DND-41 (cell line): ENCODE data around the gene CSTB.

ENCODE experiments used
- ATAC-seq: fragments of 200-7000 bp; cut with Tn5 transposase; 3 replicates; pipeline ENCODE4 v1.9.1; 2021; ENCODE audit warnings: low read depth; ENCODE audit not compliant: insufficient read depth
- DNase-seq: peaks from one replicate; pipeline ENCODE4 v3.0.0-alpha.2; 2020
- H2AFZ ChIP-seq: 2 replicates; pipeline ENCODE4 v1.6.0; 2012; ENCODE audit warnings: low read depth, low read length
- H3K27ac ChIP-seq: 2 replicates; pipeline ENCODE4 v1.5.1; 2012; ENCODE audit warnings: low read length, inconsistent platforms
- H3K27me3 ChIP-seq: fragments of 200-600 bp; sonication (generic); 2 replicates; pipeline ENCODE4 v1.6.0; 2012; ENCODE audit warnings: low read length, mild to moderate bottlenecking, inconsistent platforms; ENCODE audit not compliant: insufficient read depth, poor library complexity
- H3K36me3 ChIP-seq: 2 replicates; pipeline ENCODE4 v1.5.1; 2012; ENCODE audit warnings: low read length, inconsistent platforms; ENCODE audit not compliant: insufficient read depth
- H3K4me1 ChIP-seq: 2 replicates; pipeline ENCODE4 v1.5.1; 2012; ENCODE audit warnings: mild to moderate bottlenecking, low read length; ENCODE audit not compliant: insufficient read depth
- H3K4me2 ChIP-seq: 2 replicates; pipeline ENCODE4 v1.6.0; 2012; ENCODE audit warnings: mild to moderate bottlenecking, moderate library complexity, low read length, inconsistent platforms; ENCODE audit not compliant: insufficient read depth
- H3K4me3 ChIP-seq, 2 experiments: fragments of 200-600 bp in 1 of 2; shearing (Covaris generic) in 1 of 2; 2 replicates each; pipeline ENCODE4 v1.5.1; 2012 to 2016; ENCODE audit warnings: inconsistent platforms in 2 of 2, low read length in 2 of 2, mild to moderate bottlenecking in 2 of 2, low read depth in 1 of 2, moderate library complexity in 1 of 2
- H3K79me2 ChIP-seq: 2 replicates; pipeline ENCODE4 v1.6.0; 2012; ENCODE audit warnings: low read length, inconsistent platforms; ENCODE audit not compliant: insufficient read depth
- H3K9ac ChIP-seq: 2 replicates; pipeline ENCODE4 v1.6.0; 2012; ENCODE audit warnings: low read depth, mild to moderate bottlenecking, inconsistent platforms, low read length, moderate library complexity
- H3K9me3 ChIP-seq: 2 replicates; pipeline ENCODE4 v1.5.1; 2012; ENCODE audit warnings: low read length, moderate library complexity, mild to moderate bottlenecking, inconsistent platforms; ENCODE audit not compliant: insufficient read depth, severe bottlenecking
- H4K20me1 ChIP-seq: 2 replicates; pipeline ENCODE4 v1.6.0; 2012; ENCODE audit warnings: low read length; ENCODE audit not compliant: insufficient read depth
- CTCF ChIP-seq: IDR thresholded peaks from 2 replicates; pipeline ENCODE4 v1.5.1; 2012; ENCODE audit warnings: borderline replicate concordance, low read length, moderate library complexity, mild to moderate bottlenecking; ENCODE audit not compliant: poor library complexity, severe bottlenecking; ENCODE audit errors: extremely low read depth
- EZH2 ChIP-seq: IDR thresholded peaks from 3 replicates; pipeline ENCODE4 v1.6.1; 2012; ENCODE audit warnings: borderline replicate concordance, low read depth, mild to moderate bottlenecking, moderate library complexity, low read length, inconsistent platforms; ENCODE audit not compliant: severe bottlenecking

Gene CSTB

GRCh38 chr21:43774163-43774562, 1.9 kb downstream of the CSTB start:
- Histone ChIP-seq H3K4me1 (peaks cover 39% of the 10 kb centered on the region), H3K9ac (no peak overlapping the region), H3K9me3 (no peaks in the 10 kb centered on the region), H4K20me1 (no peaks in the 10 kb centered on the region), H3K27ac (no peak overlapping the region), H3K4me3 (no peak overlapping the region), H3K4me2 (peak overlapping the region; percentile 94; the same call in 1 of the 2 replicates), H3K36me3 (peaks cover 17% of the 10 kb centered on the region), H3K79me2 (peaks cover 13% of the 10 kb centered on the region), H2AFZ (no peak overlapping the region), H3K27me3 (no peaks in the 10 kb centered on the region)
- TF ChIP-seq EZH2 (no peak), CTCF (no peak)
- ATAC-seq (no peak), DNase-seq (no peak)

- no peak overlapping the region for H3K4me2 ChIP-seq
- TF ChIP-seq EZH2 (no peak), CTCF (no peak)
- ATAC-seq, result no peak
Measured at GRCh38 chr21:43772425-43772821, 3.7 kb downstream of the CSTB start.

GRCh38 chr21:43771698-43772424, 4.2 kb downstream of the CSTB start:
- no peak overlapping the region for H3K9ac ChIP-seq
- no peaks in the 10 kb centered on the region for H3K9me3 ChIP-seq
- peaks cover 17% of the 10 kb centered on the region for H3K36me3 ChIP-seq
- no peaks in the 10 kb centered on the region for H3K27me3 ChIP-seq
- DNase-seq (no peak), ATAC-seq (no peak)
- TF ChIP-seq EZH2 (no peak), CTCF (no peak)
- no peak overlapping the region for H3K4me2 ChIP-seq
- no peak overlapping the region for H2AFZ ChIP-seq
- no peak overlapping the region for H3K27ac ChIP-seq
- H3K4me3 ChIP-seq, result no peak overlapping the region
- no peaks in the 10 kb centered on the region for H4K20me1 ChIP-seq
- H3K79me2 ChIP-seq, result peaks cover 13% of the 10 kb centered on the region
- peaks cover 18% of the 10 kb centered on the region for H3K4me1 ChIP-seq

More at GRCh38 chr21:43772425-43772821, 3.7 kb downstream of the CSTB start:
- Histone ChIP-seq H4K20me1 (no peaks in the 10 kb centered on the region), H3K27me3 (no peaks in the 10 kb centered on the region), H2AFZ (no peak overlapping the region), H3K4me1 (peaks cover 21% of the 10 kb centered on the region), H3K9ac (no peak overlapping the region), H3K4me3 (no peak overlapping the region), H3K36me3 (peaks cover 17% of the 10 kb centered on the region), H3K9me3 (no peaks in the 10 kb centered on the region), H3K27ac (no peak overlapping the region), H3K79me2 (peaks cover 13% of the 10 kb centered on the region)
- DNase-seq, result no peak
